ENCODE results near the gene CARS1.

Gene CARS1

DNA sequence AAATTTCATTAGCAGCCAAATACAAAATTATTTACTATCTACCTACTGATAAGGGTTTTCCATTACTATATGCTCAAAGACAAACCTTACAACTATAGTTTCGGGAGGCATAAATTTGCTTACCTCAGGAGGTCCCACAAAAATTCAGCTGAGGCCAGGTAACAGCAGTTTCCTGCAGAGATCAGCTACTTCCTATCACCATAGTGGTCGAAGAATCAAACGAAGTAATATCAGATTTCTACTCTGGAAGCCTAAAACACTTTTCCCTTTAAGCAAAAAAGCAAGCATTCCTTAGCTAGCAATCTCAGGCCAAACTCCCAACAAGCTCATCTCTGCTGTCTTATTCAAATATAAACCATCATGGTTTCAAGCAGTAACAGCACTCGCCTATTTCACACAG, 68.2 kb downstream of the CARS1 start:
- Histone ChIP-seq H3F3A (ENCODE audit: insufficient read depth) (no peaks in the 10 kb centered on the region; the same call in 1 of the 2 replicates), H3K4me3 (ENCODE audit: insufficient read depth, low read length, poor library complexity, severe bottlenecking) (peak overlapping the region; percentile 93), H3K36me3 (ENCODE audit: low read length) (peaks cover 16% of the 10 kb centered on the region), H3K9me2 (replicated peaks; ENCODE audit: insufficient read depth, low read length) (no peaks in the 10 kb centered on the region), H3K4me2 (ENCODE audit: low read depth, low read length, poor library complexity, severe bottlenecking) (peak overlapping the region; percentile 90), H3K27me3 (ENCODE audit: low read length) (no peaks in the 10 kb centered on the region), H4K20me1 (ENCODE audit: low read depth, low read length) (peaks cover 44% of the 10 kb centered on the region), H3K79me2 (ENCODE audit: insufficient read depth, low read length) (peaks cover 78% of the 10 kb centered on the region), H2AFZ (ENCODE audit: low read depth, low read length, severe bottlenecking) (no peak overlapping the region), H3K27ac (ENCODE audit: low read depth, low read length) (peak overlapping the region; percentile 76; the same call in 1 of the 2 replicates), H3K9ac (ENCODE audit: low read length) (peak overlapping the region; percentile 97), H3K9me3 (ENCODE audit: insufficient read depth, low read length) (no peaks in the 10 kb centered on the region)
- TF ChIP-seq CTCF (IDR thresholded peaks at IDR 0.05; ENCODE audit: insufficient read depth, low read length, poor library complexity, severe bottlenecking): no peak
- TF ChIP-seq EZH2phosphoT487 (conservative IDR thresholded peaks at IDR 0.05; ENCODE audit: low read length): no peak

DNA sequence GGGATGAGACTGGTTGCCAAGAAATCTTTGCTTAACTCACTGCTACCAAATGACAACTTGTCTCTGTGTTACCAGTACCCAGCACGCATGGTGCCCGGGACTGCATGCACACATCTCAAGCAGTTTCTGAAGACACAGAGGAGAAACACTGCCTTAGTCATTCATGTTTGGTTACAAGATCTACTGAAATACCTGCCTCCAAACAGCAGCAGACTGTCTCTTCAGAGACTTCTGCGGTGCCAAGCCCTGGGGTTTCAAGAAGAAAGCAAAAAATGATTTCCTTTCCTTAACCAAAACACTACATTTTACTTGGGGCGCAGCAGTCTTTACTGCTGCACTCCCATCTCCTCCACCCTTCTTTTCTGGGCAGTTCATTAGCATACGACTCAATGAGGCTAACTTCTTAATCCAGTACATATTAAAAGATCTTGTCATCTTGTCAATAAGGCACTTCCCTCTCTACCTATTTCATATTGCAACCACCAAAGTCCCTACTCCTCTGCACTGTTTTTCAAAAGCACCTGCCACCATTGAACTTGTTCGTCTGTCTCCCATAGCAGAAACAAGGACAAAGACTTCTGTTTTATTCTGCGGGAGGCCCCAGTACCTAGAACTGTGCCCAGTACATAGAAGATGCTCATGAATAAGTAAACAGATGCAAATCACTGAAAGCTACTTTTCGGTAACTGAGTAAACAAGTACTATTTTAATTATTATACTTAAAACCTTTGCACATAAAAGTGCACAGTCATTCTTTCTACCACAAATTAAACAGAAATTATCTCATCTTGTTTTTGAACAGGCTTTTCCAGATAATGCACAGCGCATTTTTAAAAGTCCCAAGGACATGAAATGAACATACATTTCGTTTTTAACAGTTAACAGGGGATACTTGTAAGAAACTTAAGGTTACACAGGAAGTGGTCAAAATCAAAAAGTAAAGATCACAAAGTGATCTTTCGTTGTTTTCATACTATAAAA, 69.1 kb downstream of the CARS1 start:
- H3K27ac ChIP-seq (ENCODE audit: low read depth, low read length): peak overlapping the region; percentile 76; the same call in 1 of the 2 replicates
- H3K36me3 ChIP-seq (ENCODE audit: low read length): peaks cover 17% of the 10 kb centered on the region
- H3F3A ChIP-seq (ENCODE audit: insufficient read depth): no peaks in the 10 kb centered on the region; the same call in 1 of the 2 replicates
- no peaks in the 10 kb centered on the region for H3K9me2 ChIP-seq (replicated peaks; ENCODE audit: insufficient read depth, low read length)
- no peaks in the 10 kb centered on the region for H3K9me3 ChIP-seq (ENCODE audit: insufficient read depth, low read length)
- H3K9ac ChIP-seq (ENCODE audit: low read length): peak overlapping the region; percentile 97
- TF ChIP-seq EZH2phosphoT487 (conservative IDR thresholded peaks at IDR 0.05; ENCODE audit: low read length) (no peak), CTCF (IDR thresholded peaks at IDR 0.05; ENCODE audit: insufficient read depth, low read length, poor library complexity, severe bottlenecking) (no peak)
- peak overlapping the region; percentile 90 for H3K4me2 ChIP-seq (ENCODE audit: low read depth, low read length, poor library complexity, severe bottlenecking)
- peak overlapping the region; percentile 93 for H3K4me3 ChIP-seq (ENCODE audit: insufficient read depth, low read length, poor library complexity, severe bottlenecking)
- H3K79me2 ChIP-seq (ENCODE audit: insufficient read depth, low read length): peaks cover 87% of the 10 kb centered on the region
- H4K20me1 ChIP-seq (ENCODE audit: low read depth, low read length): peaks cover 51% of the 10 kb centered on the region
- H2AFZ ChIP-seq (ENCODE audit: low read depth, low read length, severe bottlenecking): no peak overlapping the region
- H3K27me3 ChIP-seq (ENCODE audit: low read length): no peaks in the 10 kb centered on the region

- Histone ChIP-seq H3K27ac (ENCODE audit: low read depth, low read length) (no peak overlapping the region), H3K9ac (ENCODE audit: low read length) (no peak overlapping the region), H4K20me1 (ENCODE audit: low read depth, low read length) (peaks cover 56% of the 10 kb centered on the region), H2AFZ (ENCODE audit: low read depth, low read length, severe bottlenecking) (no peak overlapping the region), H3K9me2 (replicated peaks; ENCODE audit: insufficient read depth, low read length) (no peaks in the 10 kb centered on the region), H3K4me3 (ENCODE audit: insufficient read depth, low read length, poor library complexity, severe bottlenecking) (no peak overlapping the region), H3F3A (ENCODE audit: insufficient read depth) (no peaks in the 10 kb centered on the region; the same call in 1 of the 2 replicates), H3K36me3 (ENCODE audit: low read length) (peaks cover 27% of the 10 kb centered on the region), H3K27me3 (ENCODE audit: low read length) (no peaks in the 10 kb centered on the region), H3K79me2 (ENCODE audit: insufficient read depth, low read length) (peaks cover 100% of the 10 kb centered on the region), H3K9me3 (ENCODE audit: insufficient read depth, low read length) (no peaks in the 10 kb centered on the region), H3K4me2 (ENCODE audit: low read depth, low read length, poor library complexity, severe bottlenecking) (no peak overlapping the region)
- no peak for TF ChIP-seq CTCF (IDR thresholded peaks at IDR 0.05; ENCODE audit: insufficient read depth, low read length, poor library complexity, severe bottlenecking)
- TF ChIP-seq EZH2phosphoT487 (conservative IDR thresholded peaks at IDR 0.05; ENCODE audit: low read length): no peak
Measured at GRCh38 chr11:2983908-2984307, 73.3 kb downstream of the CARS1 start.
